Stimulated activated CD4-positive, alpha-beta T cell treated with anti-CD3 and anti-CD28 coated beads, Interleukin-15, amount 100 ng/mL, for 1 hour (primary cell): Measurements from ENCODE around the gene ADGRL1.

ENCODE experiments used
- DNase-seq, 2 donors: peaks; one replicate each; pipeline ENCODE4 v3.0.0-alpha.2; 2020; ENCODE audit warnings: low read depth in 1 of 2, low spot score in 1 of 2

The ADGRL1 gene

GRCh38 chr19:14142262-14143190 is 63.4 kb downstream of the ADGRL1 start:
- DNase-seq, result no peak

GRCh38 chr19:14141041-14141440 is 64.9 kb downstream of the ADGRL1 start:
- no peak for DNase-seq

GRCh38 chr19:14139944-14140343 is 66.0 kb downstream of the ADGRL1 start:
- no peak for DNase-seq

GRCh38 chr19:14138576-14139265 is 67.2 kb downstream of the ADGRL1 start:
- DNase-seq, result no peak

GRCh38 chr19:14136509-14137281 is 69.3 kb downstream of the ADGRL1 start, which contains the start of gene ASF1B:
ASF1B (minus strand) TSS chr19:14136589; CDS start chr19:14136456, 133 bp downstream.
- peak; percentile 94 to 95 for DNase-seq

- DNase-seq, result no peak
Measured at GRCh38 chr19:14135985-14136508, 69.9 kb downstream of the ADGRL1 start.

GRCh38 chr19:14135355-14135754 is 70.6 kb downstream of the ADGRL1 start:
- DNase-seq, result no peak

- DNase-seq, result no peak
Measured at GRCh38 chr19:14127929-14128509, 78.0 kb downstream of the ADGRL1 start.

- no peak for DNase-seq
Measured at GRCh38 chr19:14127176-14127575, 78.8 kb downstream of the ADGRL1 start.

GRCh38 chr19:14122924-14123323 is 83.0 kb downstream of the ADGRL1 start:
- DNase-seq, result no peak

GRCh38 chr19:14120497-14120780 is 85.5 kb downstream of the ADGRL1 start:
- DNase-seq, result no peak

- no peak for DNase-seq
Measured at GRCh38 chr19:14119644-14120496, 86.1 kb downstream of the ADGRL1 start.

GRCh38 chr19:14119146-14119545 is 86.8 kb downstream of the ADGRL1 start:
- no peak for DNase-seq

GRCh38 chr19:14118165-14119051 is 87.6 kb downstream of the ADGRL1 start:
- no peak for DNase-seq

GRCh38 chr19:14117668-14118164 is 88.3 kb downstream of the ADGRL1 start, which contains the start of gene PRKACA:
PRKACA (minus strand) TSS chr19:14117762; CDS start chr19:14117547, 215 bp downstream.
- DNase-seq, result peak; percentile 95 to 98

- DNase-seq, result no peak
Measured at GRCh38 chr19:14116918-14117578, 88.9 kb downstream of the ADGRL1 start.

- no peak for DNase-seq
Measured at GRCh38 chr19:14116525-14116917, 89.4 kb downstream of the ADGRL1 start.

- no peak for DNase-seq
Measured at GRCh38 chr19:14115756-14116155, 90.2 kb downstream of the ADGRL1 start.
